Left cardiac atrium (tissue), 2 donors: ENCODE data around the gene PRKCE. TPM values are rescaled to one million over a fixed set of nuclear protein-coding genes. Genes with fewer than 3 reads are reported as not detected.

Source experiments
- total RNA-seq, 2 donors: library from RNA; stranded (reverse); fragmentation: NEBNext Ultra II Directional; extraction: Animal tissue kit (Norgen Biotek cat#: 25700); gene quantifications; one replicate each; pipeline ENCODE4 v1.2.1, GENCODE V29; 2021
- donor health status: DM: no; HTN: yes; CAD: no; lungs with severe emphysema.
- donor health status: DM: yes; HTN: yes; CAD: no.

PRKCE gene
- total RNA-seq, 2 donors from 2014 or later = 17.9 to 24.8 TPM

Other genes starting within 250 kb of the PRKCE start
- gene SRBD1, start 40.4 kb upstream of the PRKCE start, total RNA-seq = 10 to 100 TPM in 1 of 2 donors, 1 to 10 TPM in 1; 8.8 to 13.2 TPM